ENCODE results near the gene GINS3.

GRCh38 chr16:58454856-58455255 is 62.6 kb downstream of the GINS3 start:
- TF ChIP-seq, protein P1, sequence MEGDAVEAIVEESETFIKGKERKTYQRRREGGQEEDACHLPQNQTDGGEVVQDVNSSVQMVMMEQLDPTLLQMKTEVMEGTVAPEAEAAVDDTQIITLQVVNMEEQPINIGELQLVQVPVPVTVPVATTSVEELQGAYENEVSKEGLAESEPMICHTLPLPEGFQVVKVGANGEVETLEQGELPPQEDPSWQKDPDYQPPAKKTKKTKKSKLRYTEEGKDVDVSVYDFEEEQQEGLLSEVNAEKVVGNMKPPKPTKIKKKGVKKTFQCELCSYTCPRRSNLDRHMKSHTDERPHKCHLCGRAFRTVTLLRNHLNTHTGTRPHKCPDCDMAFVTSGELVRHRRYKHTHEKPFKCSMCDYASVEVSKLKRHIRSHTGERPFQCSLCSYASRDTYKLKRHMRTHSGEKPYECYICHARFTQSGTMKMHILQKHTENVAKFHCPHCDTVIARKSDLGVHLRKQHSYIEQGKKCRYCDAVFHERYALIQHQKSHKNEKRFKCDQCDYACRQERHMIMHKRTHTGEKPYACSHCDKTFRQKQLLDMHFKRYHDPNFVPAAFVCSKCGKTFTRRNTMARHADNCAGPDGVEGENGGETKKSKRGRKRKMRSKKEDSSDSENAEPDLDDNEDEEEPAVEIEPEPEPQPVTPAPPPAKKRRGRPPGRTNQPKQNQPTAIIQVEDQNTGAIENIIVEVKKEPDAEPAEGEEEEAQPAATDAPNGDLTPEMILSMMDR (conservative IDR thresholded peaks at IDR 0.05) = no peak
- no peak for TF ChIP-seq EZH2 (IDR thresholded peaks at IDR 0.05; ENCODE audit: low read depth)

Measured in PC-9 (cell line).